K562 (cell line): ENCODE results near the gene CLUH. TPM values are rescaled to one million over a fixed set of nuclear protein-coding genes. Genes with fewer than 3 reads are reported as not detected.

Experiments
- AFF4 ChIP-seq: sonication (generic); formaldehyde crosslinking; IDR thresholded peaks from 2 replicates; pipeline ENCODE4 v1.8.0; 2023; ENCODE audit warnings: mild to moderate bottlenecking, missing genetic modification reagents
- ARHGAP35 ChIP-seq: fragments of 450-650 bp; IDR thresholded peaks from 2 replicates; pipeline ENCODE4 v1.6.1; 2018; ENCODE audit not compliant: partially characterized antibody
- BRCA1 ChIP-seq, 2 experiments: fragments of 450-650 bp in 1 of 2; sonication (generic) in 1 of 2; formaldehyde crosslinking in 1 of 2; IDR thresholded peaks; 2 replicates each; pipeline versions ENCODE4 v1.5.0 to v1.6.1; 2017 to 2020; ENCODE audit warnings: mild to moderate bottlenecking in 1 of 2, missing genetic modification reagents in 1 of 2
- CAMTA2 ChIP-seq: fragments of 250-450 bp; sonication (Bioruptor Pico); conservative IDR thresholded peaks from 2 replicates; pipeline ENCODE4 v1.5.1; 2022
- CBX2 ChIP-seq: fragments of 200-600 bp; sonication (generic); IDR thresholded peaks from one replicate; pipeline ENCODE4 v1.6.1; 2012; ENCODE audit warnings: mild to moderate bottlenecking, low read length, inconsistent platforms; ENCODE audit not compliant: insufficient read depth, poor library complexity, severe bottlenecking
- IRF2 ChIP-seq: sonication (generic); formaldehyde crosslinking; IDR thresholded peaks from 2 replicates; pipeline ENCODE4 v1.8.1; 2022; ENCODE audit warnings: mild to moderate bottlenecking, missing genetic modification reagents
- MAX ChIP-seq: sonication (generic); formaldehyde crosslinking; IDR thresholded peaks from 2 replicates; pipeline ENCODE4 v1.9.0; 2022; ENCODE audit warnings: mild to moderate bottlenecking, missing genetic modification reagents
- MEF2A ChIP-seq: IDR thresholded peaks from 2 replicates; pipeline ENCODE4 v1.6.1; 2011; ENCODE audit warnings: low read depth, mild to moderate bottlenecking, low read length, moderate library complexity; ENCODE audit not compliant: control insufficient read depth
- NCOA1 ChIP-seq: fragments of 450-650 bp; IDR thresholded peaks from 2 replicates; pipeline ENCODE4 v1.6.1; 2016; ENCODE audit warnings: low read depth
- NCOA6 ChIP-seq: fragments of 450-650 bp; IDR thresholded peaks from 2 replicates; pipeline ENCODE4 v1.6.1; 2017; ENCODE audit warnings: mild to moderate bottlenecking
- NFIX ChIP-seq: fragments of 250-450 bp; sonication (Bioruptor Pico); IDR thresholded peaks from 2 replicates; pipeline ENCODE4 v1.4.0; 2020; ENCODE audit warnings: low read depth, mild to moderate bottlenecking, moderate library complexity
- OTX1 ChIP-seq: fragments of 450-650 bp; formaldehyde crosslinking; IDR thresholded peaks from 2 replicates; pipeline ENCODE4 v1.4.0; 2022; ENCODE audit warnings: mild to moderate bottlenecking
- POLR2G ChIP-seq: fragments of 200-400 bp; formaldehyde crosslinking; IDR thresholded peaks from 2 replicates; pipeline ENCODE4 v1.6.1; 2017; ENCODE audit warnings: low read depth, mild to moderate bottlenecking, antibody characterized with exemption, low read length, moderate library complexity
- POLR2H ChIP-seq: IDR thresholded peaks from 2 replicates; pipeline ENCODE4 v1.6.1; 2016; ENCODE audit warnings: missing genetic modification characterization, low read depth, mild to moderate bottlenecking, control low read depth, missing compliant biosample characterization, moderate library complexity
- SAP30 ChIP-seq: fragments of 200-600 bp; sonication (generic); IDR thresholded peaks from 2 replicates; pipeline ENCODE4 v1.6.1; 2012; ENCODE audit warnings: borderline replicate concordance, low read depth, mild to moderate bottlenecking, moderate library complexity, low read length, control low read depth, inconsistent platforms; ENCODE audit not compliant: insufficient read depth, poor library complexity, severe bottlenecking
- SMARCB1 ChIP-seq: IDR thresholded peaks from 2 replicates; pipeline ENCODE4 v1.6.1; 2011; ENCODE audit warnings: improper control_type of control experiment, low read depth; ENCODE audit not compliant: insufficient read length
- SOX6 ChIP-seq: fragments of 450-650 bp; IDR thresholded peaks from 2 replicates; pipeline ENCODE4 v1.6.1; 2014; ENCODE audit warnings: mild to moderate bottlenecking
- ZBTB2 ChIP-seq: fragments of 450-650 bp; IDR thresholded peaks from 2 replicates; pipeline ENCODE4 v1.6.1; 2016; ENCODE audit warnings: antibody characterized with exemption
- ZNF143 ChIP-seq: sonication (generic); formaldehyde crosslinking; IDR thresholded peaks from 2 replicates; pipeline ENCODE4 v1.9.0; 2022; ENCODE audit warnings: mild to moderate bottlenecking, missing genetic modification reagents
- ZNF316 ChIP-seq: fragments of 450-650 bp; IDR thresholded peaks from 2 replicates; pipeline ENCODE4 v1.6.1; 2016
- ZNF41 ChIP-seq: fragments of 250-450 bp; sonication (Bioruptor Pico); conservative IDR thresholded peaks from 2 replicates; pipeline ENCODE4 v1.4.0; 2020; ENCODE audit warnings: mild to moderate bottlenecking
- polyA plus RNA-seq, 8 experiments: library from polyadenylated mRNA; depleted of rRNA in 4 of 8; stranded (reverse) in 5 of 8; unstranded in 3 of 8; fragments of >200 nt; fragmentation: Nextera tagmentation in 2 of 8; fragmentation: Illumina TruSeq in 1 of 8; extraction: Ambion mirVana in 2 of 8; extraction: Trizol in 1 of 8; gene quantifications; 2 replicates each; pipeline versions ENCODE4 v1.2.1 to v1.2.3, GENCODE V29; 2011 to 2014; ENCODE audit warnings: inconsistent platforms in 1 of 8, missing spikeins in 1 of 8
- total RNA-seq, 7 experiments: library from RNA; depleted of rRNA in 6 of 7; stranded (reverse); fragments of >200 nt in 6 of 7; fragmentation: Illumina TruSeq in 2 of 7; extraction: Trizol in 2 of 7; gene quantifications; 2 replicates each; pipeline versions ENCODE4 v1.2.1 to v1.2.3, GENCODE V29; 2011 to 2021; ENCODE audit warnings: low replicate concordance in 1 of 7
- TF ChIP-seq, protein P1 (sequence below), 2 experiments: fragments of 250-450 bp in 1 of 2; fragments of 450-650 bp in 1 of 2; sonication (Bioruptor Pico) in 1 of 2; IDR thresholded peaks; 2 replicates each; pipeline versions ENCODE4 v1.6.1 to v1.8.0; 2016 to 2021; ENCODE audit warnings: mild to moderate bottlenecking in 2 of 2, moderate library complexity in 2 of 2, missing compliant biosample characterization in 1 of 2, missing genetic modification characterization in 1 of 2

Gene CLUH
- total and polyA plus RNA-seq, 9 of the 15 experiments (the other 6 are each of a cell fraction or from before 2014, with no cell fraction given): 0.21 to 140 (median 33.2) TPM

DNA sequence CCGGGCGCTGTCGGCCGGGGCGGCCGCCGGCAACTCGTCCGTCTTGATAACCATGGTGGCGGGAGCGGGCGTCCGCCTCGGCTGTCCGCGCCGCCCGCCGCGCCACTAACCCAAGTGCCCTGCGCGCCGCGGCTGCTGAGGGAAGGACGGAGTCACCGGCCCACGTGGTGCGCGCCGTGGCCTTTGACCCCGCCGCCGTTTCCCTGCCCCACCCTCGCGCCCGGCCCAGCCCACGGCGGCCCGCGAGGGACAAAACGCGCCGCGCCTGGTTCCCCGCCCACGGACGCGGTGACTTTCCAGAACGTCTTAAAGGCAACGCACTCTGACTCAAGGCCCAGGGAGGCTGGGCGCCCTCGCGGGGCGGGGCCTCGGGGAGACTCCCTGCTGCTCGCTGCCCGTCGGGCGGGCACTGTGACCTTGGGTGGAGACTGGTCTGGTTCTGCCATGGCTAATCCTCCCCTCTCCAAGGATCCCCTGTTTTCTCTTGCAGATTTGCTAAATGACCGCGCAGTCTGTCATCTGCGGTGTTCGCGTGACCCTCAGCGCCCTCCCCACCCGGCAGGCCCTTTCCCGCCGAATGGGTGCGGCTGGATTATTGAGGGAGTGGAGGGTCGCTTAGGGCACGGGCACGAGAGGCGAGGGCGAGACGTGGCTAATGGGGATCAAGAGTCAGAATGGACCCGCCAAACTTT lies at the start of gene CLUH (continued):
- no peak for TF ChIP-seq AFF4 (CRISPR knock-in tag)
- no peak for TF ChIP-seq POLR2H
- no peak for TF ChIP-seq IRF2 (CRISPR knock-in tag)
- TF ChIP-seq CBX2: no peak
- peak; percentile 58; the same call in 1 of the 2 replicates for TF ChIP-seq SOX6
- no peak for TF ChIP-seq SMARCB1
- no peak for TF ChIP-seq CAMTA2 (CRISPR knock-in tag)
- no peak for TF ChIP-seq ZNF41 (CRISPR knock-in tag)
- TF ChIP-seq ZNF316: no peak
- TF ChIP-seq MEF2A: no peak
- TF ChIP-seq SAP30: peak; percentile 89
- no peak for TF ChIP-seq NFIX (CRISPR knock-in tag)
- TF ChIP-seq NCOA1: no peak
- TF ChIP-seq, protein P1, sequence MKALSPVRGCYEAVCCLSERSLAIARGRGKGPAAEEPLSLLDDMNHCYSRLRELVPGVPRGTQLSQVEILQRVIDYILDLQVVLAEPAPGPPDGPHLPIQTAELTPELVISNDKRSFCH (CRISPR knock-in tag; IDR thresholded peaks at IDR 0.05): no peak
- TF ChIP-seq, protein P1 (tag; IDR thresholded peaks at IDR 0.05): no peak
- peak; percentile 85 for TF ChIP-seq POLR2G
- TF ChIP-seq BRCA1 (IDR thresholded peaks at IDR 0.05): no peak
- TF ChIP-seq BRCA1 (CRISPR knock-in tag; IDR thresholded peaks at IDR 0.05): no peak
- peak; percentile 40; the same call in 1 of the 2 replicates for TF ChIP-seq NCOA6
- peak; percentile 76 for TF ChIP-seq MAX
- no peak for TF ChIP-seq ZNF143 (CRISPR knock-in tag)
- TF ChIP-seq OTX1 (CRISPR knock-in tag): no peak
- TF ChIP-seq ARHGAP35: no peak
- TF ChIP-seq ZBTB2: peak; percentile 79; the same call in 1 of the 2 replicates
